Duodenal mucosa (tissue), 2 donors: Measurements from ENCODE around the gene SHISA4.
A peak's percentile ranks its signal among the peaks of the same experiment; 100 is the strongest.
"Not testable (repeated sequence)": the region's sequence is repeated elsewhere in the genome, so short reads cannot be mapped to it uniquely, and the experiment has no call there.

Experiments
- H3K27ac ChIP-seq: one replicate; pipeline ENCODE4 v1.7.0; 2013; ENCODE audit warnings: low read depth, low read length
- H3K27me3 ChIP-seq, 2 donors: one replicate each; pipeline ENCODE4 v1.7.0; 2013; ENCODE audit warnings: low read length in 2 of 2, control low read depth in 1 of 2; ENCODE audit not compliant: insufficient read depth in 2 of 2, control insufficient read depth in 1 of 2
- H3K36me3 ChIP-seq, 2 donors: one replicate each; pipeline ENCODE4 v1.7.0; 2013; ENCODE audit warnings: low read length in 2 of 2, control low read depth in 1 of 2; ENCODE audit not compliant: insufficient read depth in 2 of 2, control insufficient read depth in 1 of 2
- H3K4me1 ChIP-seq, 2 donors: one replicate each; pipeline ENCODE4 v1.7.0; 2013; ENCODE audit warnings: low read length in 2 of 2, control low read depth in 1 of 2; ENCODE audit not compliant: insufficient read depth in 2 of 2, control insufficient read depth in 1 of 2
- H3K4me3 ChIP-seq, 2 donors: one replicate each; pipeline ENCODE4 v1.7.0; 2013; ENCODE audit warnings: low read length in 2 of 2, low read depth in 1 of 2
- H3K9ac ChIP-seq, 2 donors: one replicate each; pipeline ENCODE4 v1.7.0; 2013; ENCODE audit warnings: low read length in 2 of 2, low read depth in 1 of 2
- H3K9me3 ChIP-seq, 2 donors: one replicate each; pipeline ENCODE4 v1.7.0; 2013; ENCODE audit warnings: low read length in 2 of 2, control low read depth in 1 of 2; ENCODE audit not compliant: control insufficient read depth in 1 of 2

Gene SHISA4

GRCh38 chr1:201896951-201897391 lies 8.3 kb downstream of the SHISA4 start:
- H3K36me3 ChIP-seq = no peaks in the 10 kb centered on the region
- H3K4me1 ChIP-seq = peaks cover 0 to 3% of the 10 kb centered on the region in 2 donors
- H3K27ac ChIP-seq = no peak overlapping the region
- H3K9ac ChIP-seq = no peak overlapping the region
- no peak overlapping the region for H3K4me3 ChIP-seq
- H3K9me3 ChIP-seq = no peaks in the 10 kb centered on the region
- no peaks in the 10 kb centered on the region for H3K27me3 ChIP-seq

GRCh38 chr1:201898240-201898894 lies 9.7 kb downstream of the SHISA4 start:
- Histone ChIP-seq H3K9me3 (no peaks in the 10 kb centered on the region), H3K4me3 (no peak overlapping the region), H3K9ac (no peak overlapping the region), H3K27ac (no peak overlapping the region), H3K4me1 (peaks cover 0 to 3% of the 10 kb centered on the region in 2 donors), H3K36me3 (no peaks in the 10 kb centered on the region), H3K27me3 (no peaks in the 10 kb centered on the region)

GRCh38 chr1:201898992-201899391 lies 10.3 kb downstream of the SHISA4 start:
- H3K36me3 ChIP-seq = no peaks in the 10 kb centered on the region
- peaks cover 0 to 3% of the 10 kb centered on the region in 2 donors for H3K4me1 ChIP-seq
- H3K4me3 ChIP-seq = no peak overlapping the region
- H3K27me3 ChIP-seq = no peaks in the 10 kb centered on the region
- H3K9me3 ChIP-seq = no peaks in the 10 kb centered on the region
- H3K9ac ChIP-seq = no peak overlapping the region
- H3K27ac ChIP-seq = no peak overlapping the region

- Histone ChIP-seq H3K9me3 (no peaks in the 10 kb centered on the region), H3K27me3 (no peaks in the 10 kb centered on the region), H3K36me3 (no peaks in the 10 kb centered on the region), H3K27ac (no peak overlapping the region), H3K4me3 (no peak overlapping the region), H3K9ac (no peak overlapping the region), H3K4me1 (peaks cover 0 to 3% of the 10 kb centered on the region in 2 donors)
Observed at GRCh38 chr1:201899683-201900429, 11.2 kb downstream of the SHISA4 start.

GRCh38 chr1:201900476-201900875 lies 11.8 kb downstream of the SHISA4 start:
- Histone ChIP-seq H3K4me3 (no peak overlapping the region), H3K4me1 (peaks cover 0 to 3% of the 10 kb centered on the region in 2 donors), H3K27ac (no peak overlapping the region), H3K9me3 (no peaks in the 10 kb centered on the region), H3K9ac (no peak overlapping the region), H3K27me3 (no peaks in the 10 kb centered on the region), H3K36me3 (no peaks in the 10 kb centered on the region)

GRCh38 chr1:201901036-201901435 lies 12.3 kb downstream of the SHISA4 start:
- not testable (repeated sequence) for H3K27ac ChIP-seq, H3K4me3 ChIP-seq, H3K27me3 ChIP-seq, H3K4me1 ChIP-seq, H3K9me3 ChIP-seq, H3K36me3 ChIP-seq, H3K9ac ChIP-seq

- H3K27me3 ChIP-seq = no peaks in the 10 kb centered on the region
- H3K4me3 ChIP-seq = no peak overlapping the region
- no peaks in the 10 kb centered on the region for H3K36me3 ChIP-seq
- no peak overlapping the region for H3K27ac ChIP-seq
- no peaks in the 10 kb centered on the region for H3K9me3 ChIP-seq
- H3K9ac ChIP-seq = no peak overlapping the region
- no peaks in the 10 kb centered on the region for H3K4me1 ChIP-seq
Observed at GRCh38 chr1:201902198-201902597, 13.5 kb downstream of the SHISA4 start.

GRCh38 chr1:201903135-201903534 lies 14.4 kb downstream of the SHISA4 start:
- Histone ChIP-seq H3K9ac (no peak overlapping the region), H3K36me3 (no peaks in the 10 kb centered on the region), H3K4me3 (no peak overlapping the region), H3K27ac (no peak overlapping the region), H3K9me3 (no peaks in the 10 kb centered on the region), H3K4me1 (no peaks in the 10 kb centered on the region), H3K27me3 (no peaks in the 10 kb centered on the region)

- Histone ChIP-seq H3K4me3 (no peak overlapping the region), H3K27ac (peak overlapping the region; percentile 80), H3K36me3 (no peaks in the 10 kb centered on the region), H3K27me3 (no peaks in the 10 kb centered on the region), H3K9me3 (no peaks in the 10 kb centered on the region), H3K4me1 (no peaks in the 10 kb centered on the region), H3K9ac (no peak overlapping the region)
Observed at GRCh38 chr1:201904579-201904978, 15.9 kb downstream of the SHISA4 start.

- H3K27me3 ChIP-seq = no peaks in the 10 kb centered on the region
- H3K4me3 ChIP-seq = no peak overlapping the region
- no peaks in the 10 kb centered on the region for H3K4me1 ChIP-seq
- H3K36me3 ChIP-seq = no peaks in the 10 kb centered on the region
- H3K9ac ChIP-seq = no peak overlapping the region
- H3K27ac ChIP-seq = peak overlapping the region; percentile 30
- H3K9me3 ChIP-seq = no peaks in the 10 kb centered on the region
Observed at GRCh38 chr1:201905234-201905890, 16.7 kb downstream of the SHISA4 start.
